Adrenal gland (tissue), 5 donors: ENCODE results near the gene COL25A1.

Source experiments
- POLR2A ChIP-seq, 2 donors: fragments of 450-650 bp; IDR thresholded peaks; one replicate each; pipeline ENCODE4 v1.6.1; 2017; ENCODE audit warnings: antibody characterized with exemption in 2 of 2, mild to moderate bottlenecking in 2 of 2, moderate library complexity in 1 of 2
- TF ChIP-seq, protein P1 (sequence below), 6 experiments: fragments of 450-650 bp in 4 of 6; fragments of 200-600 bp in 2 of 6; sonication (generic) in 1 of 6; IDR thresholded peaks; 1 replicate in 5 of 6; 2 replicates in 1 of 6; pipeline versions ENCODE4 v1.5.1 to v1.8.0; 2016 to 2021; ENCODE audit warnings: antibody characterized with exemption in 6 of 6, mild to moderate bottlenecking in 2 of 6, moderate library complexity in 1 of 6
- donor health status: DM: no; HTN: no; CAD: no.

DNA sequence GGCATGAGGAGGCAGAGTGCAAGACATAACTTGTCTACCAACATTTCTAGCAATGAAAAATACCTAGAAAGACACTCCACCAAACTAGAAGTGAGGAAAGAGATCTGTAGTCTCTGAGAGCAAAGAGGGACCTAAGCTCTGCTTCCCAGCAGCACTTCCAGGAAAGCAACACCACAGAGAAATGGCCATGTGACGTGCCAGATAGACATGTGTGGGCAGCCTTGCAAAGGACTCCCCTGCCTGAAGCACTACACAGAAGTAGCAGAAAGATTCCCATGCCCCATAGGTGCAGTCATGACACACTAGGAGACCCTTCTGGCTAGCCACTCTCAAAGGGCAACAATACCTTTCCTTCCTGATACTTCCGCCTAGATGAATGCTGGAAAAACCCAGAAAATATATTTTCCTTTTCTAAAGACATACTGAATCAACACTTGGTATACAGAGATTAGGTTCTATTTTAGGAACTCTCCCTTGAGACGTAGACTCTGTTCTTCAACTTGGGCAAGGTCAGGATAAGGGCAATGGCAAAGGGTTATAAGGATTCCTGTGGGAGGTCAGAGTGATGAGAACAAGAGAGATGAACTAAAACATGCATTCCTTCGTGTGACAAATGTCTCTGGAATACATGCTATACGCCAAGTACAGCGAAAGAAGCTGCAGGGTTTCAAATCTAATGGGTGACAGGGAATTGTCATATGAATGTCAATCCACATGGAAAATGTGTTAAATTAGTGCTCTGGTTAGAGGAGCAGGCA is 352.1 kb downstream of the COL25A1 start:
- no peak for TF ChIP-seq POLR2A (IDR thresholded peaks at IDR 0.05)
- TF ChIP-seq, protein P1, sequence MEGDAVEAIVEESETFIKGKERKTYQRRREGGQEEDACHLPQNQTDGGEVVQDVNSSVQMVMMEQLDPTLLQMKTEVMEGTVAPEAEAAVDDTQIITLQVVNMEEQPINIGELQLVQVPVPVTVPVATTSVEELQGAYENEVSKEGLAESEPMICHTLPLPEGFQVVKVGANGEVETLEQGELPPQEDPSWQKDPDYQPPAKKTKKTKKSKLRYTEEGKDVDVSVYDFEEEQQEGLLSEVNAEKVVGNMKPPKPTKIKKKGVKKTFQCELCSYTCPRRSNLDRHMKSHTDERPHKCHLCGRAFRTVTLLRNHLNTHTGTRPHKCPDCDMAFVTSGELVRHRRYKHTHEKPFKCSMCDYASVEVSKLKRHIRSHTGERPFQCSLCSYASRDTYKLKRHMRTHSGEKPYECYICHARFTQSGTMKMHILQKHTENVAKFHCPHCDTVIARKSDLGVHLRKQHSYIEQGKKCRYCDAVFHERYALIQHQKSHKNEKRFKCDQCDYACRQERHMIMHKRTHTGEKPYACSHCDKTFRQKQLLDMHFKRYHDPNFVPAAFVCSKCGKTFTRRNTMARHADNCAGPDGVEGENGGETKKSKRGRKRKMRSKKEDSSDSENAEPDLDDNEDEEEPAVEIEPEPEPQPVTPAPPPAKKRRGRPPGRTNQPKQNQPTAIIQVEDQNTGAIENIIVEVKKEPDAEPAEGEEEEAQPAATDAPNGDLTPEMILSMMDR (IDR thresholded peaks at IDR 0.05): no peak
